NCI-H2107 (cell line): ENCODE results near the gene PAOX.

Experiments
- DNase-seq: peaks from one replicate; lab custom pipeline; 2025; lab: John Stamatoyannopoulos, UW

Gene PAOX

DNA sequence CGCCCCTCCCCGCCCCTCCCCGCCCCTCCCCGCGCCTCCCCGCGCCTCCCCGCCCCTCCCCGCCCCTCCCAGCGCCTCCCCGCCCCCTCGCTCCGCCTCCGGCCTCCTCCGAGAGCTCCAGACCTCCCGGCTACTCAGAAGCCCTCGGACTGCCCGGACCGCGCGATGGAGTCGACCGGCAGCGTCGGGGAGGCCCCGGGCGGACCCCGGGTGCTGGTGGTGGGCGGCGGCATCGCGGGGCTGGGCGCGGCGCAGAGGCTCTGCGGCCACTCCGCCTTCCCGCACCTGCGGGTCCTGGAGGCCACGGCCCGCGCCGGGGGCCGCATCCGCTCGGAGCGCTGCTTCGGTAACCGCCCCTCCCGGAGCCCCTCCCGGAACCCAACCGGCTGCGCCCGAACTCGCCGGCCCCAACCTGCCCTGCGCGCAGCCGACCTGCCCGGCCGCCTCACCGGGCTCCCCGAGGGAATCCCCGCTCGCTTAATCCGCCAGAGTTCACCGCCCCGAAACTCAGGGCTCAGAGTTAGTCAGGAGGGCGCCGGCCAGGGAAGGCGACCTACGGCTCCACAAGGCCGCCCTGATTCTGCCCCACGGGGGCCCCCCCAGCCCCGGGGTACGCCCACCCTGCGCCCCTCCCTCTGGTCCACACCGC is at the start of gene PAOX:
Gene PAOX (plus strand): TSS at position 111 of the 649 bp plus-strand sequence. CDS start 55 bp downstream, at position 166.
- DNase-seq = no peak

DNA sequence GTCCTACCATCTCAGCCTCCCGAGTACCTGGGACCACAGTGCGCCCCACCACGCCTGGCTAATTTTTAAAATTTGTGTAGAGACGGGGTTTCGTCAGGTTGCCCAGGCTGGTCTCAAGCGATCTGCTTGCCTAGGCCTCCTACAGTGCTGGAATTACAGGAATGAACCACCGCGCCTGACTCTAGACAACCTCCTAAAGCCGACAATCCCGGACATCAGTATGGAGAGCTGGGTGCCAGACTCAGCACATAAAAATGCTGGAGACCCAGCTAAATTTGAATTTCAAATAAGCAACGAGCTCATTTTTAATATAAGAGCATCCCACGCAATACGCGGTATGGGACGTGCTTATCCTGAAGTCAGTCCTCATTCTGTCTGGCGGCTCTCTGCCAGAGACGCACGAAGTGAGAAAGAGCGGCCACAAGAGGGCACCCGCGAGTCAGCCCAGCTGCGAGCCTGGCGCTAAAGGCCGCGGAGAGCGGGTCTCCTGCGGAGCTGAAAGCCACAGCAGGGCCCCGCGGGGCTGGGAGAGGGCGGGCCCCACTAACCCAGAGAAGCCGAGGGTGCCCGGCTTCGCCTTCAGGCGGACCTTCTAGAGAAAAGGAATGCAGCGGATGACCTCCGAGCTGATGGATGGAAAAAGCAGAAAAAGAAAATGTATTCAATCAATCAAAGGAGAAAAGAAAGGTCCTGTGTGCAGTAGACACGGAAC is 49.4 kb upstream of the PAOX start:
- peak; percentile 59 for DNase-seq

DNA sequence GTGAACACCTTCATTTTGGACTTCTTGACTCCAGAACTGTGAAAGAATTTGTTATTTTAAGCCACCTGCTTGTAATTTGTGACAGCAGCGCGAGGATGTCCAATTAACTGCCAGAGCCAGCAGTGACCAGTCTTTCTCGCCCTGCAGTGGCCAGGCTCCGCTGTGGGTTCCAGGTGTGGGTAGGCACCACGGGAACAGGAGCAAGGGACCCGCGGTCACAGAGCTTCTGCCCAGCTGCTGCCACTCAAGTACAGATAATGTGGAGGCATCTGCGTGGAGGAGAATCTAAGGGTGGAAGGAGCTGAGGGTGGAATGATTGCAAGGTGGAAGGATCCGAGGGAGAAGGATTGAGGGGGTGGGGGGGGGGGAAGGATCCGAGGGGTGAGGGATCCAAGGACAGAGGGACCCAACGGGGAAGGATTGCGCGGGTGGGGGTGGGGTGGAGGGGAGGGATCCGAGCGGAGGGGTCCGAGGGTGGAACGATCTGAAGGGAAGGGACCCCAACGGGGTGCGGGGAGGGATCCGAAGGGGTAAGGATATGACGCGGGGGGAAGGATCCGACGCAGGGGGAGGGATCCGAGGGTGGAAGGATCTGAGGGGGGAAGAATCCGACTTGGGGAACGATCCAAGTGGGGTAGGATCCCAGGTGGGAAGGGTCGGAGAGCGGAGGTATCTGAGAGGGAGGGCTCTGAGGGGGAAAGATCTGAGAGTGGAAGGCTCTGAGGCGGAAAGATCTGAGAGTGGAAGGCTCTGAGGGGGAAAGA is 45.9 kb upstream of the PAOX start:
- no peak for DNase-seq

DNA sequence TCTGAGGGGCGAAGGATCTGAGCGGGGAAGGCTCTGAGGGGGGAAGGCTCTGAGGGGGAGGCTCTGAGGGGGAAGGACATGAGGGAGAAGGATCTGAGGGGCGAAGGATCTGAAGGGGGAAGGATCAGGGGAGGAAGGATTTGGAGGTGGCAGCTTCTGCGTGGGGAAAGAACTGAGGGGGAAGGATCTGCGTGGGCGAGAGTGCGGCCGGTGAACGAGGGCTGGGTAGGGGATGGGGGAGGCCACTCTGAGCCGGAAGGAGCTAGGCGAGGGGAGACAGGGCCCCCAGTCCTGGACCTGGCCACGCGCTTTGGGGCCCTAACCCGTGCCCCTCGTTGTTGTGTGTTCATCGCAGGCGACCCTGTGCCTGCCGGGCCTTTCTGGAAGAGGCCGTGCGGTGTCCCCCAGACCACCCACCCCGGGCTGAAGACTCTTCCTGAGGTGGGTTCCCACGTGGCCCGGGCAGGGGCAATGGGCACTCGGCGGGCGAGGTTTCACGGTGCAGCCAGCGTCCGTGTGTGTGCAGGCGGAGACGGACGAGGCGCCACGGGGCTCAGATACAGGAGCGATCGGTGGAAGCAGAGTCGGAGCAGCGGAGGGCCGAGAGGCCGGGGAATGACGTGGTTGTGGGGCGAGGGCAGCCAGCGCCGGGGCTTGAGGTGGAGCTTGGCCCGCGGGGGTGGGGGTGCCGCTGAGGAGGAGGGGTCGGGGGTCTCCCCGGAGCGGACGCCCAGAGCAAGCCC is 44.4 kb upstream of the PAOX start:
- no peak for DNase-seq

DNA sequence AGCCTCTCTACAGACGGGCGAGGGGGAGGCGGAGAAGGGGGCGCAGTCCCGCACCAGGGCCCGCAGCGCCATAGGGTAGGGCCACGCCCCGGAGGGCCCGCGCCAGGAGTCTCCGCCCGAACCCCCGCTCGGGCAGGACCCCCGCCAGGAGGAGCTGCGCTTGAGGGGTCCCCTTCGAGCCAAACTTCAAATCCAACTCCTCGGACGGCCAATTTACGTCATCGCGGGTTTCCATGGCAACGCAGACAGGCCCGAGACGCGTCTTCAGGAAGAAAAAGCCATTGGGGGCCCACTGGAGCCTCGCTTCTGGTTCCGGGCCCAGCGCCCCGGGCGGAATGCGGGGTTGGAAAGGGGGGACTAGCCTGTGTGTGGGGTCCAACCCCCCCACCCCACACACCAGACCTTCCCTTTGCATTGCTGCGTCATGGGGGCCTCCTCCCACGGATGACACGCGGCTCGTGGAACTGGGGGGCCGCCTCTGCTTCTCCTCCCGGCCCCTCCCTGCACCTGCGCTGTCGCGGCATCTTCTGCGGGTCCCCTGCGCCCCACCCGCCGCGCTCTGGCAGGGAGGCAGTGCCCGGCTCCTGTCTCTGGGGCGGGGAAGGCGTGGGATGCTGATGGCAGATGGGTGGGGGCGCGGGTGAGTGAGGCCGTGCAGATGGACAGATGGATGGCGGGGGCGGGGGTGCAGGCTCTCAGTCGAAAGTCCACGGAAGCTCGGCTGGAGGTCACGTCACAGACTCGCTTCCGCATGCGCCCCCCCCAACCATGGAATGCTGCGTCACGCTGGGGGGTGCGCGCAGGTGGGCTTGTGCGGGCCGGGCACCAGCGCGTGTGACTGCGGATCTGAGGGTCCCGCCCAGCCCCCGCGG is 43.6 kb upstream of the PAOX start:
- no peak for DNase-seq

DNA sequence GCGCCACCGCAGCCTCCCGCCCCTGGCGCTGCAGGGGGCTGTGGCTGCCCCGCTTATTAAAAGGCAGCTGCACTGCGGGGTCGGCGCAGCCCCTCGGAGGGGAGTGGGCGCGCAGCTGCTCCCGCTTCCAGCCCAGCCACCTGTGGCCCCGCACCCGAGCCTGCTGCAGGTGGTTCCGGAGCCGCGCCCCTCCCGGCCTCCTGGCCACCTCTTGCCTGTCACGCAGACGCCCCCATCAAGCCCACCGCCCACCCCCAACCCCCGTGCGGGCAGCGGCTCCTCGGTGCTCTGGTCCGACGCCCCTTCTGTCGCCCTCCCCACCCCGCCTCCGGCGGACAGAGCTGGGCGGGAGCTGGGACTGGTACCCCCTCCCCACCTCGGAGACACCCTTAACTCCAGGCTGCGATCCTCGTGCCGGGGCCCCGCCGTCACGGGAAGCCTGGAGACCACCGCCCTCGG is 42.9 kb upstream of the PAOX start:
- no peak for DNase-seq

DNA sequence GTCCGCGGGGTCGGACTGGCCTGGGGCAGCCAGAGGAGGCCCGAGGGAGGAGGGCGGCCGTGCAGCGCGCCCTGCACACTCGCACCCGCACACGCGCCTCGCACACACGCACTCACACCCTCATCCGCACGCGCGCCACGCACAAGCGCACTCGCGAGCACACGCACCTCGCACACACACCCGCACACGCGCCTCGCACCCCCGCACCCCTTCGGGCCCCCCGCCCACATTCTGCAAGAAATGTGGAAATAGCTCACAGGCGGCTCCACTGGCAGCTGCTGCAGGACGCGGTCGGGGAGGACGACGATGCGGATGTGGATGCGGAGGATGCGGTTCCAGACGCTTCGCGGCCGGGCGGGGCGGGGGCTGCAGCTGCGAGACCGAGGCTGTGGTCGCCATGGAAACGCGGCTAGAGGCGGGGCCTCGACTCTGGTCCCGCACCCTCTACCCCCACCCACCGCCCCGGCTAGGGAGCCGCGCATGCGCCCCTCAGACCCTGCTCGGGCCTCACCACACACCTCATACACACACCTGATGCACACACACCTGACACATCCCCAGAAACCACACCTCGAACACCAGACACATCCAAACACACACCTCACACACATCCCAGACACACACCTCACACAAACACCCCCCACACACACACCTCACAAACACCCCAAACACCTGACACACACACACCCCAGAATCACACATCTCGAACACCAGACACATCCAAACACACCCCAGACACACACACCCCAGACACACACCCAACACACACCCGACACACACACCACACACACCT is 42.3 kb upstream of the PAOX start, which contains the start of gene CALY:
Gene CALY (minus strand): TSS at position 320 of the 793 bp plus-strand sequence. CDS start 7,907 bp downstream, outside the sequence.
- DNase-seq = no peak

DNA sequence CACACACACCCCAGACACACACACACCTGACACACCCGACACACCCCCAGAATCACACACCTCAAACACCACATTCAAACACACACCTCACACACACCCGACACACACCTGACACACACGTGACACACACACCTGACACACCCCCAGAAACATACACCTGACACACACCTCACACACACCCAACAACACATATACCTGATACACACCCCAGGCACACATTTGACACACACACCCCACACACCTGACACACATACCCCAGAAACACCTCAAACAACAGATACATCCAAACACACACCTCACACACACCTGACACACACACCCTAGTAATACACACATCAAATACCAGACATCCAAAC is 41.7 kb upstream of the PAOX start:
- DNase-seq = no peak

DNA sequence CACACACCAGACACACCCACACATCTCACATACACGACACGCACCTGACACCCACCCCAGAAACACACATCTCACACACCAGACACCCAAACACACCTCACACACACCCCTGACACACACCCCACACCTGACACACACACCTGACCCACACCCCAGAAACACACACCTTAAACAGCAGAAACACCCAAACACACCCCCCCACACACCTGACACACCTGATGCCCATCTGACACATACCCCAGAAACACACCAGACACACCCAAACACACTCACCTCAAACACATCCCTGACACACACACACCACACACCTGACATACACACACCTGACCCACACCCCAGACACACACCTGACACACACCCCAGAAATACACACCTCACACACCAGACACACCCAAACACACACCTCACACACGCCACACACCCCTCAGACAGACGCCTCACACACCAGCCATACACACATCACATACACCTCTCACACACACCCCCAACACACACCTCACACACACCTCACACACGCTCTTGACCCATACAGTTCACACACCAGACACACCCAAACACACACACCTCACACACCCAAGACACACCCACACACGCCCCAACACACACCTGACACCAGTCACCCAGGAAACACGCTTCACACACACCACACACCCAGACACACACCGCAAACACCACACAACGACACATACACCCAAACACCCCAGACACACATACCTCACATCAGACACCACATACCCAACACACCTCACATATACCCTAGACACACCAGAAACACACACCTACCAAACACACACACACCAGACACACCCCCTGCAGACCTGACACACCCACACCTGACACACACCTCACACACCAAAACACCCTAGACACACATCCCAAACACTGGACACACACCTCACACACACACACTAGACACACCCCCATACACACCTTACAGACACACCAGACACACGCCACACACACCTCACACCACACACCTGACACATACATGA is 40.7 kb upstream of the PAOX start:
- no peak for DNase-seq

DNA sequence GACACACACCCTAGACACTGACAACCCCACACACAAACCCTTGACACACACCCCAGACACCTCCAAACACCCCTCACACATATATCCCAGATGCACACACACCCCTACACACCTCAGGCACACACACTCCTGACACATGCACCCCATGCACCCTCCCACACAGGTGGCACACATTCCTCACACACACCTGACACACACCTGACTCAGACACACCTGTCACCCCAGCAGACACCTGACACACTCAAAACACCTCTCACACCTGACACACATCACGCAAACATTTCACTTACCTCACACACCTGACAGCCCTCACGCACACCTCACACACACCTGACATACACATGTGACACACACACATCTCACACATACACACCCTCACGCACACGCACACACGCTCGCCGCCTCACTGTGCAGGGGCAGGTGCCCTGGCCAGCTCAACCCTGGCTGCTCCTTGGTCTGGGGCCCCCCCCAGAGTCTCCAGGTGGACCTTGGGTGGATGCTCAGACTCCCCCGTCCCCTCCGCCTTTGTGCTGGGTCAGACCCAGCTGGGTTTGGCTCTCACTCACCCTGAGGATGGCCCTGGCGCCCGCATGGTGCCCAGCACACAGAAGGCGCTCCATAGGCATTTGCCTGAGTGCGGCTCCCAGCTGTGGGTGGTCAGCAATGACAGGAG is 39.2 kb upstream of the PAOX start:
- no peak for DNase-seq

DNA sequence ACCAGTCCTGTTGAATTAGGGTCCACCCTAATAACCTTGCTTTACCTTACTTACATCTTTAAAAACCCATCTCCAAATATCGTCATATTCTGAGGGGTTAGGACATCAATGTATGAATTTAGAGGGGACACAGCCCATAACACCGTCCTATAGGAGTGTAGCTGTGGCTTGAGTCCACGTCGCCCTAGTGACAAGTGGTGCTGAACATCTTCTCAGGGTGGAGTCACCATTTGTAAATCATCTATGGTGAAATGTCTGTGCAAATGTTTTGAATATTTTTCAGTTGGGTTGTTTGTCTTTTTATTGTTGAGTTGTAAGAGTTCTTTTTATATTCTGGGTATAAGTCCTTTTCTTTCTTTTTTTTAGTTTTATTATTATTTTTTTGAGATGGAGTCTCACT is 37.1 kb upstream of the PAOX start:
- no peak for DNase-seq

DNA sequence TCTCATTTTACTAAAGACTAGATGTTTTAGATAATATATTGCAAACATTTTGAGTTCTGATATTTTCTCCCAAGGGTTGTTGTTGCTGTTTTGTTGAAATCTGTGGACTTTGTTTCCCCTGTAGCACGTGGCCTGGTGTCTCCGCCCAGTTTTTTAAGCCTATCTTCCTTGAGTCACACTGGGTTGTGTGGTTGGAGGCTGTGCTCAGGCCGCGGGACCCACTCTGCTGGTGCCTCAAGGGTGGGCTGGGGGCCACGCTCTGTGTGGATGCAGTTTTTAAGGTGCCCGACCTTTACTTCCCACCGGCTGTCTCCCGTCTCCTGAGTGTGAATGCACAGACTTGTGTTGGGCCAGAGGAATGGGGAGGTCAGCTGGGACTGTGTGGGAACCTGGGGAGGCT is 36.1 kb upstream of the PAOX start:
- no peak for DNase-seq

DNA sequence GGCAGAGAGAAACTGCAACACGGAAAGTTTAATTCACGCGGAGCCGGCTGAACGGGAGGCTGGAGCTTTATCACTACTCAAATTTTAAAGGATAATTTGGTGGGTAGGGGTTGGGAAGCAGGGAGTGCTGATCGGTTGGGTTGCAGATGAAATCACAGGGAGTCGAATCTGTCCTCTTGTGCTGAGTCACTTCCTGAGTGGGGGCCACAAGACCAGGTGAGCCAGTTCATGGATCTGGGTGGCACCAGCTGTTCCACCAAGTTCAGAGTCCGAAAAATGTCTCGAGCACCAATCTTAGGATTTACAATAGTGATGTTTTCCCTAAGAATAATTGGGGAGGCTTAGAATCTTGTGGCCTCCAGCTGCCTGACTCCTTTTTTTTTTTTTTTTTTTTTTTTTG is 35.5 kb upstream of the PAOX start:
- DNase-seq = no peak

DNA sequence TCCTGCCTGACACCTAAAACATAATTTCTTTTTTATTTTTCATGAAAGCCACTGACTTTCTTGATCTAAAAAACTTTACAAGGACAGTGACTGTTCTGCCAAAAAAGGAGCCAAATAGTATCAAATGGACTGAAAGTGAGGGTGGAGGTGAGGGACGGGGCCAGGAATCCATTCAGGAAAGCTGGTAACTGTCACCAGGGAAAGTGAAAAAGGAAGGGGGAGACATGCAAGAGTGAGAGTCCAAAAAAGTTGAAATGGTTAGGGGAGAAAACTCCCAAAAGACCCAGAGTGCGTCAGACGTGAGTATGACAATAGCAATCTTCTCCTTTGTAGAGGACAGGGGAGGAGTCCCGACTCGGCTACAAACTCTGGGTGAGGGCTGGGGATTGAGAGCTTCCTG is 34.8 kb upstream of the PAOX start:
- DNase-seq = no peak

DNA sequence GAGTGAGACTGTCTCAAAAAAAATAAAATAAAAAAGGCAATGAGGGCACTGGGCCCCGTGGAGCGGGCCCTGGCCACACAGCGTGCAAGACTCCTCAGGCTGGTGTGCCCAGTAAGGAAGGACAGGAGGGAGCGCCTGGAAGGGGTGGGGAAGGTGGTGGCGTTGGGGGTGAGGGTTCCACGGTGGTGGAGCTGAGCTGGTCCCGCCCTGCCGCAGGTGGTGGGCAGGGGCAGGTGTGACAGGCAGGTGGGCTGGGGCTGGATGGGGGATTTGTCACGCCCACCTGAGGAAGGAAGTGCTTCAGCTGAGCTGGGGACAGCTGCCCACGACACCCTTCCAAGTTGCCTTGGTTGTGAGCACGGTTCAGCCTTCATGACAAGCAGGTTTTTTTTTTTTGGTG is 32.6 kb upstream of the PAOX start:
- DNase-seq = no peak

DNA sequence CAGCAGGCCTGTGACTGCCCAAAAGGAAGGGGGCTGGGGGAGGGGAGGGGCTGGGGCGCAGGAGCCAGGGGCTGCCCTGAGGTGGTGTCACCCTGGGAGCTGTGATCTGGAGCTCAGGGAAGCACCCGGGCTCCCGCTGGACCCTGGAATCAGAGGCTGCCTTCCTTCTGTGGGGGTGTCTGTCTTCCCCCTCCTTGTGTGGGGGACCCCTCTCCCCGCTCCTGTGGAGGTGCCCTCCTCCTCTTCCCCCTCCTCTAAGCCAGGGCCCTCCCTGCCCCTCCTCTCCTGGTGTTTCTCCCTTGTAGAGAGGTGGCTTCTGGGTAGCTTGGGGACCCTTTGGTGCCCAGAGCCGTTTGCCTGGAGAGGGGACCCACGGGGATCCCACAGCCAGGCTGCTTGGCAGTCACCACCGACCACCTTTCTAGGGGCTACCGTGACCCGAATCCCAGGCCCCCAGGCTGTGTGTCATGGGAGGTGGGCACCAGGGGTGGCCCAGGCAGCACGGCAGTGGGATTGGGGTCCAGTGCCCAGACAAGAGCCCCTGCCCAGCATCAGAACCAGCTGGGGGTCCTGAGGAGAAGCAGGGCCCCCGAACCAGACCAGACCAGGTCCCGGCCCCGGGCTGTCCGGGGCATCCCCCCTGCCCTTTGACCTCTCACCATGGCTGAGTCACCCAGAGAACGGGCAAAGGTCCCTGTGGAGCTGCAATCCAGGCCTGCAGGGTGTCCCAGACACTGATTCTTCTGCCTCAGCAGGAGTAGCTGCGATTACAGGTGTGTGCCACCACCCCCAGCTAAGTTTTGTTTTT is 31.1 kb upstream of the PAOX start:
- no peak for DNase-seq

DNA sequence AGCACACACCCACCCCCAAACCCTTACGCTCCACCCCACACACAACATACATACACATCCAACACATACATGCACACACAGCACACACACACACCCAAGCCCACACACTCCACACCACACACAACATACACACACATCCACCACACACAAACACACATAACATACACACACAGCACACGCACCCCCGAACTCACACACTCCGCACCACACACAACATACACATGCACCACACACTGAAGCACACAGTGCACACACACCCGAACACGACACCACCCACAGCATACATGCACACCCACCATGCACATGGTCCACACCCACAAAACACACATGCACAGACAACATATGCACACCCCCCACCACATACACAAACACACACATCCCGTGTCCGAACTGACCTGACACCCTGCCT is 29.9 kb upstream of the PAOX start:
- DNase-seq = no peak

DNA sequence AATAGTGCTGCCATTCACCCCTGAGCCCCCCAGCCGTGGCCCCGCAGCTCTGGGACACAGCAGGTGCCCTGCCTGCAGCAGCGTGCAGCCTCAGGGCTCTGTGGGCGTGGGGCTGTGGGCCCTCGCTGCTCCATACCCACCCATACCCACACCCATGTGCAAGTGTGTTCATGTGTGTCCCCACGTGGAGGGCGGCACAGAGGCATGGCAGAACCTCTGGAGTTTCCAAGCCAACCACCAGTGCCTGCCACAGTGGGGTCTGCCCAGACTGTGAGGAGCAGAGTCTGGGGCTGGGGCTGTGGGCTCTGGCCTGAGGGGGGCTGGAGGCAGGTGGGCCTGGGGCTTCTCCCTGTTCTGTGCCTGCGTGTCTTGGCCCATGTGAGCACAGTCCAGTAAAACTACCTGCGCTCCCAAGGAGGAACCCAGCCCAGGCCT is 29.5 kb upstream of the PAOX start:
- DNase-seq = no peak
